Measurements from ENCODE around the gene DSG2. TPM values are rescaled to one million over a fixed set of nuclear protein-coding genes. Genes with fewer than 3 reads are reported as not detected.
"Not testable (repeated sequence)": the region's sequence is repeated elsewhere in the genome, so short reads cannot be mapped to it uniquely, and the experiment has no call there.

The DSG2 gene
- total RNA-seq, 1 donor from 2014 or later, result 0.18 TPM

GRCh38 chr18:31506024-31506742, 8.2 kb downstream of the DSG2 start:
- no peak for DNase-seq (ENCODE audit: low spot score)
- no peaks in the 10 kb centered on the region for H3K36me3 Mint-ChIP-seq (ENCODE audit: low read depth)
- H3K9me3 Mint-ChIP-seq, result no peaks in the 10 kb centered on the region
- H3K4me3 Mint-ChIP-seq, result no peak overlapping the region
- H3K4me1 Mint-ChIP-seq (ENCODE audit: low read depth), result no peaks in the 10 kb centered on the region
- intact Hi-C loops (cut with micrococcal nuclease), result no loop called here
- H3K27me3 Mint-ChIP-seq (ENCODE audit: insufficient read depth), result peaks cover 3% of the 10 kb centered on the region
- H3K27ac Mint-ChIP-seq, result no peak overlapping the region

GRCh38 chr18:31507124-31507523, 9.1 kb downstream of the DSG2 start:
- H3K27me3 Mint-ChIP-seq (ENCODE audit: insufficient read depth); H3K4me1 Mint-ChIP-seq (ENCODE audit: low read depth); intact Hi-C loops (cut with micrococcal nuclease); H3K4me3 Mint-ChIP-seq; H3K27ac Mint-ChIP-seq; H3K36me3 Mint-ChIP-seq (ENCODE audit: low read depth); DNase-seq (ENCODE audit: low spot score); H3K9me3 Mint-ChIP-seq: not testable (repeated sequence)

GRCh38 chr18:31508781-31509180, 10.8 kb downstream of the DSG2 start:
- Mint-ChIP-seq H3K36me3 (ENCODE audit: low read depth) (no peaks in the 10 kb centered on the region), H3K4me3 (no peak overlapping the region), H3K27me3 (ENCODE audit: insufficient read depth) (peaks cover 2% of the 10 kb centered on the region), H3K4me1 (ENCODE audit: low read depth) (no peaks in the 10 kb centered on the region), H3K27ac (no peak overlapping the region), H3K9me3 (no peaks in the 10 kb centered on the region)
- intact Hi-C loops (cut with micrococcal nuclease), result no loop called here
- no peak for DNase-seq (ENCODE audit: low spot score)

- intact Hi-C loops (cut with micrococcal nuclease), result no loop called here
- no peak for DNase-seq (ENCODE audit: low spot score)
- H3K4me1 Mint-ChIP-seq (ENCODE audit: low read depth), result no peaks in the 10 kb centered on the region
These were observed 11.6 kb downstream of the DSG2 start for GRCh38 chr18:31509571-31509970.

DNA sequence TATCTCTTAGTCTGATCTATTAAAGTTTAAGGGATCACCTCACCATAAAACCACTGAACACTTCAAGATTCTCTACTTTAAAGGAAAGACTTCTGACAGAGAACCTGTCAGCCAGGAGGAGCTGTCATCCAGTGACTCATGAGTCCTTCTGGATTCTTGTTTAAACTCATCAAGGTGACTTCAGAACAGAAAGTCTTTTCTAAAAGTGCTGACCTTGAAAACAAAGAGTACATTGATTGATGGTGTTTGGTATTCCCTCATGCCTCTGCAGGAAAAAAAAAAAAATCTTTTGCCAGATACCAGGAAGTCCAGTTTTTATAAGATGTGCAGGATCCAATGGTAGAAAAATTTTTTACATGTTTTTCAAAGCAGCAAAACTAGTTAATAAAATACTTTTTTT, 12.3 kb downstream of the DSG2 start:
- H3K27ac Mint-ChIP-seq, result no peak overlapping the region
- H3K4me3 Mint-ChIP-seq, result no peak overlapping the region
- peaks cover 2% of the 10 kb centered on the region for H3K27me3 Mint-ChIP-seq (ENCODE audit: insufficient read depth)
- no peaks in the 10 kb centered on the region for H3K9me3 Mint-ChIP-seq
- DNase-seq (ENCODE audit: low spot score), result no peak
- intact Hi-C loops (cut with micrococcal nuclease), result no loop called here
- H3K4me1 Mint-ChIP-seq (ENCODE audit: low read depth), result no peaks in the 10 kb centered on the region
- no peaks in the 10 kb centered on the region for H3K36me3 Mint-ChIP-seq (ENCODE audit: low read depth)

More at GRCh38 chr18:31509571-31509970, 11.6 kb downstream of the DSG2 start:
- Mint-ChIP-seq H3K9me3 (no peaks in the 10 kb centered on the region), H3K36me3 (ENCODE audit: low read depth) (no peaks in the 10 kb centered on the region), H3K27me3 (ENCODE audit: insufficient read depth) (peaks cover 2% of the 10 kb centered on the region), H3K4me3 (no peak overlapping the region), H3K27ac (no peak overlapping the region)

GRCh38 chr18:31511098-31511497, 13.1 kb downstream of the DSG2 start:
- H3K36me3 Mint-ChIP-seq (ENCODE audit: low read depth), result no peaks in the 10 kb centered on the region
- no peak overlapping the region for H3K4me3 Mint-ChIP-seq
- no peak overlapping the region for H3K27ac Mint-ChIP-seq
- DNase-seq (ENCODE audit: low spot score), result no peak
- H3K4me1 Mint-ChIP-seq (ENCODE audit: low read depth), result no peaks in the 10 kb centered on the region
- no peaks in the 10 kb centered on the region for H3K9me3 Mint-ChIP-seq
- intact Hi-C loops (cut with micrococcal nuclease), result no loop called here
- peaks cover 2% of the 10 kb centered on the region for H3K27me3 Mint-ChIP-seq (ENCODE audit: insufficient read depth)

- H3K9me3 Mint-ChIP-seq, result no peaks in the 10 kb centered on the region
- no peak overlapping the region for H3K4me3 Mint-ChIP-seq
- intact Hi-C loops (cut with micrococcal nuclease), result no loop called here
- no peak for DNase-seq (ENCODE audit: low spot score)
- no peaks in the 10 kb centered on the region for H3K4me1 Mint-ChIP-seq (ENCODE audit: low read depth)
- H3K36me3 Mint-ChIP-seq (ENCODE audit: low read depth), result no peaks in the 10 kb centered on the region
- H3K27me3 Mint-ChIP-seq (ENCODE audit: insufficient read depth), result peaks cover 2% of the 10 kb centered on the region
- no peak overlapping the region for H3K27ac Mint-ChIP-seq
These were observed 14.3 kb downstream of the DSG2 start for GRCh38 chr18:31512203-31512764.

DNA sequence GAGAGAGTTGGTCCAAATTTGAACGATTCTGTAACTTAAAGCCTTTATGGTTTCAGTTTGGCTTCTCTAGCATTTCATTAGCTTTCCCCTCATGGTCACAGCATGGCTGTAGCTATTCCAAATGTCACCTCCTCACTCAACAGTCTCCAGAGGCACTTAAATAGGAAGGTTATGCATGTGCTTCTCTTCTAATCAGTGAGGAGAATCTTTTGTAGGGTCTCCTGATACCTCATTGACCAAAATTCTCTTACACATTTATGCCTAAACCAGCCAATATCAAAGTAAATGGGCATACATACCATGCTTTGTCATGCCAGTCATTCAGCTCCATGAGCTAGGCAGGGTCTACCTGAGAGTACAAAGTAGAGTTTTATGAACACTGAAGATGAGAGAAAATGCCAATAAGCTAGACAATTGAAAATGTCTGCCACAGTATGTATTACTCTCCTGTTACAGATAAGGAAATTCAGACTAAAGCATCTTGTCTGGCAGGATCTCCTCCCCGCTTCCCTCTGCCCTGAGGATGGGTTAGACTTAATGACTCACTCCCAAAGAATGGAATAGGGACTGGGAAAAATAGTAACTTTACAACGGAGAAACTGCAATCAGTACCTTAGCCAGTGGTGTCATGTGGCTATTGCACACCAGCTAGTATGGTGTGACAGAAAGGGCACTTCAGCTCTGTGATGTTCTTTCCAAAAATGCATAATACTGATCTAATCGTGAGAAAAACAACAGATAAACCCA, 15.4 kb downstream of the DSG2 start:
- H3K27me3 Mint-ChIP-seq (ENCODE audit: insufficient read depth), result peaks cover 2% of the 10 kb centered on the region
- intact Hi-C loops (cut with micrococcal nuclease), result no loop called here
- no peaks in the 10 kb centered on the region for H3K4me1 Mint-ChIP-seq (ENCODE audit: low read depth)
- H3K27ac Mint-ChIP-seq, result no peak overlapping the region
- no peak for DNase-seq (ENCODE audit: low spot score)
- H3K9me3 Mint-ChIP-seq, result no peaks in the 10 kb centered on the region
- H3K36me3 Mint-ChIP-seq (ENCODE audit: low read depth), result no peaks in the 10 kb centered on the region
- no peak overlapping the region for H3K4me3 Mint-ChIP-seq

DNA sequence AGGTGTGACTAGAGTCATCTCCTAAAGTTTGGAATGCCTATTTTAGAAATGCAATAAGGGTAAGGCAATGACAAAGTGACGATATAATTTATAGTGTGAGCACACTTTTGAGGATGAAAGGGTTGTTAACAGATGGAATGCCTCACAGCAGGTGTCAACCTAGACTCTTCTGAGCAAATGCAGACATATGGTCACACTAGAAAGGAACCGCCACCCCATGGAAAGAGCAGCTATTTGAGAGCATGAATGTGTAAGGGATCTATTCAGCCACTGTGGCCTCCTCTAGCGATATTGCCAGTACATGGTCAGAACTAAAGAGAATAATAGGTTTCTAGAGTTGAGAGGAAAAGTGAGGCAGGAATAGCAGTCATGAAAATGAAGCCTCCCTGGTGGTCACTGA, 18.5 kb downstream of the DSG2 start:
- Mint-ChIP-seq H3K27me3 (ENCODE audit: insufficient read depth) (peaks cover 2% of the 10 kb centered on the region), H3K36me3 (ENCODE audit: low read depth) (no peaks in the 10 kb centered on the region), H3K9me3 (no peaks in the 10 kb centered on the region), H3K4me3 (no peak overlapping the region), H3K27ac (no peak overlapping the region), H3K4me1 (ENCODE audit: low read depth) (no peaks in the 10 kb centered on the region)
- intact Hi-C loops (cut with micrococcal nuclease), result no loop called here
- DNase-seq (ENCODE audit: low spot score), result no peak

GRCh38 chr18:31526374-31526773, 28.4 kb downstream of the DSG2 start:
- no peak overlapping the region for H3K4me3 Mint-ChIP-seq

GRCh38 chr18:31533236-31533635, 35.3 kb downstream of the DSG2 start:
- Mint-ChIP-seq H3K4me1 (ENCODE audit: low read depth) (no peaks in the 10 kb centered on the region), H3K27ac (no peak overlapping the region), H3K27me3 (ENCODE audit: insufficient read depth) (peaks cover 2% of the 10 kb centered on the region), H3K36me3 (ENCODE audit: low read depth) (no peaks in the 10 kb centered on the region), H3K4me3 (no peak overlapping the region), H3K9me3 (no peaks in the 10 kb centered on the region)
- no peak for DNase-seq (ENCODE audit: low spot score)
- intact Hi-C loops (cut with micrococcal nuclease), result no loop called here

More at GRCh38 chr18:31526374-31526773, 28.4 kb downstream of the DSG2 start:
- DNase-seq (ENCODE audit: low spot score), result no peak
- H3K4me1 Mint-ChIP-seq (ENCODE audit: low read depth), result no peaks in the 10 kb centered on the region
- intact Hi-C loops (cut with micrococcal nuclease), result no loop called here
- no peaks in the 10 kb centered on the region for H3K9me3 Mint-ChIP-seq
- H3K36me3 Mint-ChIP-seq (ENCODE audit: low read depth), result no peaks in the 10 kb centered on the region
- peaks cover 2% of the 10 kb centered on the region for H3K27me3 Mint-ChIP-seq (ENCODE audit: insufficient read depth)
- H3K27ac Mint-ChIP-seq, result no peak overlapping the region

DNA sequence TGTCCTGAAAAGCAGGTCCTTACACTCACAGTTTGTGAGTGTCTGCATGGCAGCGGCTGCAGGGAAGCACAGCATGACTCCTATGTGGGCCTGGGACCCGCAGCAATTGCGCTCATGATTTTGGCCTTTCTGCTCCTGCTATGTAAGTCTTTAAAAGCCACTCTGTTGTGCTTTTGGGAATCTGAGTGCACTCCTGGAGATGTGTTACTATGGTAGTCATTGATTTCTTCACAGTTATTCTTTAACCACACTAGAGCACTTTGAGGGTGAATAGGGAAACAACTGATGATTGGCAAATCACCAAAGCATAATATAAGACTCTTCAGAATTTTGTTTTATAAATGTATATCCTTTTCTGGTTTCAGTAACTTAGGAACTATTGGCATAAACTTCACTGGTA, 40.9 kb downstream of the DSG2 start:
- intact Hi-C loops (cut with micrococcal nuclease), result no loop called here
- DNase-seq (ENCODE audit: low spot score), result no peak
- Mint-ChIP-seq H3K36me3 (ENCODE audit: low read depth) (no peaks in the 10 kb centered on the region), H3K9me3 (no peaks in the 10 kb centered on the region), H3K4me3 (no peak overlapping the region), H3K27me3 (ENCODE audit: insufficient read depth) (no peaks in the 10 kb centered on the region), H3K4me1 (ENCODE audit: low read depth) (no peaks in the 10 kb centered on the region), H3K27ac (no peak overlapping the region)

- DNase-seq (ENCODE audit: low spot score), result no peak
- intact Hi-C loops (cut with micrococcal nuclease), result no loop called here
- no peaks in the 10 kb centered on the region for H3K27me3 Mint-ChIP-seq (ENCODE audit: insufficient read depth)
- H3K36me3 Mint-ChIP-seq (ENCODE audit: low read depth), result no peaks in the 10 kb centered on the region
- no peak overlapping the region for H3K4me3 Mint-ChIP-seq
- no peak overlapping the region for H3K27ac Mint-ChIP-seq
- H3K4me1 Mint-ChIP-seq (ENCODE audit: low read depth), result no peaks in the 10 kb centered on the region
- H3K9me3 Mint-ChIP-seq, result no peaks in the 10 kb centered on the region
These were observed 48.5 kb downstream of the DSG2 start for GRCh38 chr18:31546476-31546875.
